Smooth muscle cell of bladder (primary cell): ENCODE measurements around the gene RMND5A. TPM values are rescaled to one million over a fixed set of nuclear protein-coding genes. Genes with fewer than 3 reads are reported as not detected.

Source experiments
- total RNA-seq: library from RNA; depleted of rRNA; stranded (reverse); fragments of >200 nt; gene quantifications from 2 replicates; pipeline ENCODE4 v1.2.3, GENCODE V29; 2014

RMND5A gene, protein sequence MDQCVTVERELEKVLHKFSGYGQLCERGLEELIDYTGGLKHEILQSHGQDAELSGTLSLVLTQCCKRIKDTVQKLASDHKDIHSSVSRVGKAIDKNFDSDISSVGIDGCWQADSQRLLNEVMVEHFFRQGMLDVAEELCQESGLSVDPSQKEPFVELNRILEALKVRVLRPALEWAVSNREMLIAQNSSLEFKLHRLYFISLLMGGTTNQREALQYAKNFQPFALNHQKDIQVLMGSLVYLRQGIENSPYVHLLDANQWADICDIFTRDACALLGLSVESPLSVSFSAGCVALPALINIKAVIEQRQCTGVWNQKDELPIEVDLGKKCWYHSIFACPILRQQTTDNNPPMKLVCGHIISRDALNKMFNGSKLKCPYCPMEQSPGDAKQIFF
- total RNA-seq = 19.6 and 20.8 TPM in 2 replicates

DNA sequence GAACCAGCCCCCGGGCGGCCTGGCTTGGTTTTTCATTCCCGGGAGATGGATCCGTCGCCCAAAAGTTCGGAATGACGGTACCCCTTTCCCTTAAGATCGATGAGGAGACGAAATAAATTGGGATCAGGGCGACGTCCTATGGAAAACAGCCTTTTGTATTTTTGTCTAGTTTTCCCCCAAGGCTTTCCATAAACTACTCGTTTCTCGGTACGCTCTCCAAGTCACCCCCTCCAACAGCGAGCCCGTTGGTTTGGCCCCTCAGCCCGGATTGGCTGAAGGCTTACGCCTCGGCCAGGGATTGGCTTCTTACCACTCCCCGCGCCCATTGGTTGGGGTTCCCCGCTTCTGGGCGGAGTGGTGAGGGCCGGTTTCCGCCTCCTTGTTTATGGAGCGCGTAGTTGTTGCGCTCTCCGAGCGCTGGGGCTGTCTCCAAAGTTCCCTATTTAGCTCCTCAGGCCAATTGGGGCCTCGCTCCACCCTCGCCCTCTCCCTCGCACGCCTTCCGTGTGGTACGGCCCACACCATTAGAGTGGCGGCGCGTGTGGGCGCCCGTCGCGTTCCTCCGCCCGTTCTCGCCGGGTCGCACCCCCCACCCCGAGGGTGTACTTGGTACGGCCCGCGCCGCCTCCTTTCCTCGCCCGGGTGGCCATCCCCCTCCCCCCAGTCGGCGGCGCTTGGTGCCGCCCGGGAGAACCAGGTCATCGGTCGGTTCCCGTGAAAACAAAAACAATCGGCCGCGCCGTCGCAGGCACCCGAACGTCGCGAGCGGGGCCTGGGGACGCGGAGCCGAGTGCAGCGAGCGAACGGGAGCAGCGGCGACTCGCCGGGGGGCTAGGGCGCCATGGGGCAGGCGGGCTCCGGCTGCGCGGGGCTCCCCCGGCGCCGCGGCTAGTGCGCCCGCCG lies at the start of gene RMND5A:
Gene RMND5A (plus strand): TSS at position 655 of the 903 bp plus-strand sequence. CDS start 377 bp downstream, outside the sequence.

DNA sequence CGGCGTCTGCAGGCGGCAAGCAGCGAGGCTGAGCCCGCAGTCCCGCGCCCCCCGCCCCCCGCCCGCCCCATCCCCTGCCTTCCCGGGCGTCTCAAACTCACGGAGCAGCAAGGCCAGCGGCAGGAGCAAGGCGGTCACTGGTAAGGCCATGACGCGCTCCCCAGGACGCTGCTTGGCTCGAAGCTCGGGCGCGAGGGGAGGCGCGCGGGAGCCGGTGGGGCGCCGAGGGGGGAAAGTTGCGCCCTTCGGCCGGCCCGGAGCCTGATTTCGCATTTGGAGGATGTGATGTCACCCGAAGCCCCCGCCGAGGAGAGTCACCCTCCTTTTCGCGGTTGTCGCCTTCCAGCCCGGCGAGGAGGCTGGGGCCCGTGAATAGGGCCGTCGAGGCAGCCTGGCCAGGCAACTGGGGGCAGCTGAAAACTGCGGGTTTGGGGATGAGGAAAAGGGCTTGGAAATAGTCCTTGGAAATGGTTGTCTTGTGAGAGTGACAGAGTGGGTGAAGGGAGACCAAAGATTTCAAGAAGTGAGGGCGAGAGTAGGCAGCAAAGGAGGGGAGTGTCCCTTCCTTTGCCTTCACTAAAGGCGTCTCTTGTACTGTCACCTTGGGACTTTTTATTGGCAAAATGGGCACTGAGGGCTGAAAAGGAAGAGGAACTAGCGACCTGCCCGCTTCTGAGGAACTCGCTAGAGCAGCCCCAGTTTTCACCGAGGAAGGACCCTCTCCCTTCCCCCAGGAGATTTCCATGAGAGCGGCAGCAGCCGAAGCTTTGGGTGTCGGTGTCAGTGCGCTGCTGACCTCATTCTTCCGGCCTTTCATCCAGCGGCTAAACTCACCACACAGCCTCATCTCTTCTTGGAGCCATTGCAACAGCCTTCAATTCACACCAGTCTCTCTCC lies 70.8 kb downstream of the RMND5A start, which contains the start of gene CD8A:
Gene CD8A (minus strand): TSS at position 238 of the 897 bp plus-strand sequence. CDS start 88 bp downstream, at position 150.

Other genes with a start within 250 kb of the RMND5A start
- gene CHMP3, start 156.8 kb upstream of the RMND5A start, total RNA-seq = 59.3 and 66.7 TPM in 2 replicates
- 11.4 and 16.2 TPM in 2 replicates for gene RNF103, start 96.4 kb upstream of the RMND5A start, total RNA-seq
- not detected in 2 replicates for gene CD8A, start 70.6 kb downstream of the RMND5A start, total RNA-seq
- not detected in 2 replicates for gene CD8B, start 141.6 kb downstream of the RMND5A start, total RNA-seq
- 0.37 and 0.57 TPM in 2 replicates for gene RGPD1, start 221.8 kb downstream of the RMND5A start, total RNA-seq